IPS-20b (cell line): ENCODE results near the gene CDH4.

Experiments used
- H3K27ac ChIP-seq: one replicate; pipeline ENCODE4 v1.5.1; 2013; ENCODE audit warnings: low read length
- H3K27me3 ChIP-seq: 2 replicates; pipeline ENCODE4 v1.6.1; 2013; ENCODE audit warnings: mild to moderate bottlenecking, low read length, inconsistent platforms; ENCODE audit not compliant: insufficient read depth
- H3K36me3 ChIP-seq: 2 replicates; pipeline ENCODE4 v1.6.1; 2013; ENCODE audit warnings: low read depth, mild to moderate bottlenecking, inconsistent platforms, low read length, moderate library complexity; ENCODE audit not compliant: insufficient read depth
- H3K4me1 ChIP-seq: 2 replicates; pipeline ENCODE4 v1.6.1; 2013; ENCODE audit warnings: mild to moderate bottlenecking, control low read depth, inconsistent platforms, low read length, moderate library complexity; ENCODE audit not compliant: insufficient read depth
- H3K4me3 ChIP-seq: 2 replicates; pipeline ENCODE4 v1.5.1; 2013; ENCODE audit warnings: mild to moderate bottlenecking, low read length, inconsistent platforms
- H3K9ac ChIP-seq: 2 replicates; pipeline ENCODE4 v1.6.1; 2013; ENCODE audit warnings: low read depth, mild to moderate bottlenecking, inconsistent platforms, low read length, moderate library complexity
- H3K9me3 ChIP-seq: 2 replicates; pipeline ENCODE4 v1.6.1; 2013; ENCODE audit warnings: mild to moderate bottlenecking, low read depth, low read length, inconsistent platforms; ENCODE audit not compliant: insufficient read depth

The CDH4 gene

DNA sequence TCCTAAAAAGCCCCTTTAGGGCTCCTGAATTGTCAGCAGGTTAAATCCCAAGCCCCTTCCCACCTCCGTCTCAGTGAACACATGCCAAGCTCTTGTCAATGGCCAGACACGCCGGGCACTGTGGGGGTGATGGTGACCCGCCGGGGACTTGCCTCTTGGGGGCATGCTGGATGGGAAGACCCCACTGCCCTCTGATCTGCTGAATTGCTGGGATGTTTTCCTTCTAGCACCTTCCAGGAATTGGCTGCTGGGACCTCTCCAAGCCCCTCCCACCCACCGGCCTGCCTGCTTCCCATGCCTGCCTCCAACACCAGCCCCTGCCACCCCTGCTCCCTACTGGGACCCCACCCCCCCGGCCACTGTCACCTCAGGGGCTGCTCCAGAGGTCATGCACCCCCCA, 345.9 kb downstream of the CDH4 start:
- H3K9me3 ChIP-seq = peaks cover 9% of the 10 kb centered on the region
- no peaks in the 10 kb centered on the region for H3K27me3 ChIP-seq
- H3K4me1 ChIP-seq = no peaks in the 10 kb centered on the region
- no peak overlapping the region for H3K9ac ChIP-seq
- no peak overlapping the region for H3K4me3 ChIP-seq
- H3K36me3 ChIP-seq = no peaks in the 10 kb centered on the region
- no peak overlapping the region for H3K27ac ChIP-seq

DNA sequence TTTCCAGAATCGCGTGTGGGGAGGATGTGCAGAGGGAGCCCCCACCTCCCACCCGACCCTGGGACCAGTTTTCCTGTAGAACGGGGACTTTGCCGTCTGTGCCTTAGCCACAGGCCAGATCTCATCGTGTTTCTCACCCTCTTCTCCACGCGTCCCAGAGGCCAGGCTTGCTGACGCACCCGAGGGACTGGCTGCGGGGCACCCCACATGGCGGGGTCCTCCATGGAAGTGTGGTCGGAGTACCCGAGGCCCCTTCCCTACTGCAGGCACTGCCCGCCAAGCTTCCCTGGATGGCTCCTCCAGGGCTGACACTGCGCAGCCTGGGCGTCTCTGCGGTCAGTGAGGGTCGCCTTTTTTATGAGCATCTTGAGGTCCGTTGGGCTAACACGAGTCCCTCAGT, 346.5 kb downstream of the CDH4 start:
- peaks cover 9% of the 10 kb centered on the region for H3K9me3 ChIP-seq
- no peaks in the 10 kb centered on the region for H3K36me3 ChIP-seq
- H3K27ac ChIP-seq = no peak overlapping the region
- no peaks in the 10 kb centered on the region for H3K27me3 ChIP-seq
- H3K9ac ChIP-seq = no peak overlapping the region
- no peak overlapping the region for H3K4me3 ChIP-seq
- no peaks in the 10 kb centered on the region for H3K4me1 ChIP-seq

DNA sequence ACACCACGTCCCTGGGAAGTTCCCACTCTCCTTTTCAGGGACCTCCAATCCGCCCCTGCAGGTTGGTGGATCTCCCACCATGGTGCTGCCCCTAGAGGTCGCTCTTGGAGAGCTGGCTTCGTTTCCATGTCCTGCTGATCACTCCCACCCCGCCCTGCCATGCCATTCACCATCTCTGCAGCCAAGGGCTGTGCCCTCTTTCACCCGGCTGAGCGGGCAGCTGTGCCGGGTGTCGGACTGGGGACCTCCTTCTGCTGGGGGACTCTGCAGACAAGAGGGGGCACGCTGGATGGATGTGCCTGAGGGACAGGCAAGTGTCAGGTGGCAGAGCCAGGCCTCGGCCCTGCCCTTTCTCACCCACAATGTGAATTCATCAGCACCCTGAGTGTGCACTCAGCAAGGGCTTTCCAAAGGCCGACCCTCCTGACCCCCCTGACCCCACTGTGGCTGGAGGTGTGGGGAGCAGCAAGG, 347.0 kb downstream of the CDH4 start:
- Histone ChIP-seq H3K4me3 (no peak overlapping the region), H3K27me3 (no peaks in the 10 kb centered on the region)

DNA sequence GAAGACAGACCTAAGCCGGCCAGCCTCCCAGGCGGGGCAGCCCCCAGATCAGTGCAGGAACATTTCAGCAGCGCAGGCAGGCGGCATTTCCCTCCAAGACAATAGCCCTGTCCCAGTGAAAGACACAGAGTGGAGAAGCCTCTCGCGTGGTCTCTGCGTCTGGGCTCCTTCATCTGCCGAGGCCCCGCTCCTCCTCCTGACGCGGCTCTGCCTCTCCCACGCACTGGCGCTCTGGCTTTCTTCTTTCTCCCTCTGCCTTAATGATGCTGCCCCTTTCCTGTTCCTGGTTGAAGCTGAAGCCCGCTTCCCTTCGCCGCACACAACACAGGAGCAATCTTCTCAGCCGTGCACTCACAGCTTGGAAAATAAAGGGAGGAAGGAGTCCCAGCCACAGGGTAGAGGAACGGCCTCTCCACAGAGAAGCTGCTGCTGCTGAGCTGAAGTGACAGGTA, 347.5 kb downstream of the CDH4 start:
- Histone ChIP-seq H3K27me3 (no peaks in the 10 kb centered on the region), H3K4me3 (no peak overlapping the region), H3K36me3 (no peaks in the 10 kb centered on the region), H3K9ac (no peak overlapping the region), H3K4me1 (no peaks in the 10 kb centered on the region), H3K9me3 (peaks cover 9% of the 10 kb centered on the region), H3K27ac (no peak overlapping the region)

More for the DNA sequence above, 347.0 kb downstream of the CDH4 start:
- Histone ChIP-seq H3K27ac (no peak overlapping the region), H3K9ac (no peak overlapping the region), H3K36me3 (no peaks in the 10 kb centered on the region), H3K4me1 (no peaks in the 10 kb centered on the region), H3K9me3 (peaks cover 9% of the 10 kb centered on the region)

DNA sequence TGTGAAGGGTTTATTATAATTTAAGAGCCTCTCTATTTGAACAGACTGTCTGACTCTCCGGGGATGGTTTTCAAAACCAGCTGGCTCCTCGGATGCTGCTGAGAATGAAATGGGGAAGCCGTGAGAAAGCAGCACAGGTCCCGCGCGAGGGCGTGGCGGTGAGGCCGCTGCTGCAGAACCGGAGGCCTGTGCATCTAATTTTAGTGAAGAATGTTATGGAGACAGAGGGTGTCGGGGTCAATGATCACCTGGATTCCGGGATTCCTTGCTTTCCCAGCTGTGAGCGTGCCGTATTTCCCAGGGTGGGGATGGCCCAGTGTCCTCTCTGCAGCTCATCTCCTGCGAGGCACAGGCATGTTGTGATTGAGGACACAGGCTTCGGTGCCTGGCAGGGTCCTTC, 348.0 kb downstream of the CDH4 start:
- Histone ChIP-seq H3K27me3 (no peaks in the 10 kb centered on the region), H3K9me3 (peaks cover 9% of the 10 kb centered on the region)

DNA sequence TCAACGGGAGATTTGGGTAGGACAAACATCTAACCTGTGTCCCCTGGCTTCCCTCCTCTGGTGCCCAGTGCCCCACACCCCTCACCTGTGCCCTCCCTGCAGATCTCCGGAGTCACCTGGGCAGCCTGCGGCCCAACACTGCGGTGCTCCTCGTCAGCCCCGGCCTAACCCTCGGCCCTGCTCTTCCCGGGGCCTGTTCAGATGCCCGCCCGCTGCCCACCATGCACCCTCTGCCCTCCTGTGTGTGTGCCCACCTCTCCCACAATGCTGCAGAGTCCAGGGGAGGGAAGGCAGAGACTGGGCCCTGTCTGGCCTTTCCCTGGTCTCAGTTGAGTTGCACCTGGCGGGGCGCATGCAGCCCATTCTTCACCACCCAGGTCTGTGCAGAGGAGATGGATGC, 349.3 kb downstream of the CDH4 start:
- Histone ChIP-seq H3K27ac (no peak overlapping the region), H3K27me3 (peaks cover 10% of the 10 kb centered on the region; the same call in 1 of the 2 replicates), H3K9me3 (peaks cover 7% of the 10 kb centered on the region), H3K36me3 (no peaks in the 10 kb centered on the region), H3K9ac (no peak overlapping the region), H3K4me3 (no peak overlapping the region), H3K4me1 (no peaks in the 10 kb centered on the region)

More for the DNA sequence above, 348.0 kb downstream of the CDH4 start:
- H3K4me1 ChIP-seq = no peaks in the 10 kb centered on the region
- no peaks in the 10 kb centered on the region for H3K36me3 ChIP-seq
- H3K9ac ChIP-seq = no peak overlapping the region
- H3K4me3 ChIP-seq = no peak overlapping the region
- no peak overlapping the region for H3K27ac ChIP-seq

DNA sequence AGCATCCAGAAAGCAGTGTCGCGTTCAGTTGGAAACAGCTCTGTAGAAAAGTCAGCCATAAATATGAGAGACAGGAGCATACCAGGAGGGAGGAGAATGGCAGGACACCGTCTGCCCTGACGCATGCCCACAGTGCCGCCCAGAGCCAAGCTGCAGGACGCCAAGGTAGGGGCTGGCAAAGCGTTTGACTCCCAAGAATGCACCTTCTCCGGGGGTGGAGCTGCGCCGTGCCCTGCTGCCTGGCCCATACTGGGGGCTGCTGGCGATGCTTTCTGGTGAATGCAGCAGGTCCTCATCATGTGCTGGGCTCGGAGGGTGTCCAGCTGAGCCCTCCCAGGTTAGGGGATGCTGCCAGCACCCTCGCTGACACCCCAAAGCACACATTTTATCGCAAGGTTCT, 349.8 kb downstream of the CDH4 start:
- no peaks in the 10 kb centered on the region for H3K4me1 ChIP-seq
- H3K27me3 ChIP-seq = peaks cover 15% of the 10 kb centered on the region; the same call in 1 of the 2 replicates
- H3K9ac ChIP-seq = no peak overlapping the region
- no peaks in the 10 kb centered on the region for H3K36me3 ChIP-seq
- H3K4me3 ChIP-seq = no peak overlapping the region
- H3K9me3 ChIP-seq = peaks cover 2% of the 10 kb centered on the region; the same call in 1 of the 2 replicates
- no peak overlapping the region for H3K27ac ChIP-seq

DNA sequence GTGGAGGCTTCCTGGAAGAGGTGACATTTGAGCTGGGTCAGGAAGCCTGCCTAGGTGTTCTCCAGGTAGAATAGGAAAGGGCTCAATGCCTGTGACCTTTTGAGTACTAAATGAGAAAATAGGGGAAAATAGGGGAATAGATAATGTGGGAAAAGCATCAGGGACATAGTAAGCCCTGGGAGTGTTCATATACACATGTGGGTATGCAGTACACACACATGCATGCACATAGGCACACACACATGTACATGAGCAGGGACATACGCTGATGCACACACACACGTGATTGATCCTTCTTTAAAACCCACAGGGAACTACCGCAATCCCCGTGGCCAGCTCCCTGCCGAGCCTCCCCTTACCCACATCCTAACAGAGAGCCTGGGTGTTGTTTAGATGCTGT, 351.7 kb downstream of the CDH4 start:
- Histone ChIP-seq H3K4me1 (no peaks in the 10 kb centered on the region), H3K27me3 (peaks cover 32% of the 10 kb centered on the region), H3K4me3 (no peak overlapping the region), H3K9ac (no peak overlapping the region), H3K36me3 (no peaks in the 10 kb centered on the region), H3K27ac (no peak overlapping the region), H3K9me3 (no peaks in the 10 kb centered on the region)

DNA sequence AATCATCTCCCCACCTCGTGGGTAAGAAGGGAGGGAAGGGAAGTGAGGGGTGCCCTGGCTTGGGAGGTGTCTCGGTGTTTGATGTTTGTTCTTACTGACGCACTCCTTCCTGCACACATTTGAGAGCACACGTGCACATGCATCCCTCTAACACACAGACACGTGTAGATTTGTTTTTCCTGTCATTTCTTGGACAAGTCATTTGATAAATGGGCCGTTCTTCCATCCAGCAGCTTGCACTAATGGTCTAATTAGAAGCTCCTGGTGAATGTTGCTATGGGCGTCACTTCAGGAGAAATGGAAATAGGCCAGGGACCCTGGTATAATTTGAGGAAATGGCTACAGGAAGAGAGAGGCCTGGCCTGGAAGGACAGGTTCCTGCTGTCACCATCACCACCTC, 352.5 kb downstream of the CDH4 start:
- Histone ChIP-seq H3K4me3 (no peak overlapping the region), H3K9me3 (no peaks in the 10 kb centered on the region), H3K27me3 (peaks cover 40% of the 10 kb centered on the region), H3K27ac (no peak overlapping the region), H3K9ac (no peak overlapping the region), H3K4me1 (no peaks in the 10 kb centered on the region), H3K36me3 (no peaks in the 10 kb centered on the region)

DNA sequence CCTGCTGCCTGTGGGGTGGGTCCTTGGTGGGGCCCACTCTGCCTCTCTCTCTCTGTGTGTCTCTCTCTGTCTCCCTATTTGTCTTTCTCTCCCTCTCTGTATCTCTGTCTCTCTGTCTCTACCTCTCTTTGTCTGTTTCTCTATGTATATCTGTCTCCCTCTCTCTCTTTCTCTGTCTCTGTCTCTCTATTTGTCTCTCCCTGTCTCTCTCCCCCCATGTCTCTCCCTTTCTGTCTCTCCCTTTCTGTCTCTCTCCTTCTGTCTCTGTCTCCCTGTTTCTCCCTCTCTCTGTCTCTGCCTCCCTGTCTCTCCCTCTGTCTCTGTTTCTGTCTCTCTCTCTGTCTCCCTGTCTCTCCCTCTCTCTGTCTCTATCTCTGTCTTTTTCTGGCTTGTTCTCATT, 353.2 kb downstream of the CDH4 start:
- Histone ChIP-seq H3K36me3 (no peaks in the 10 kb centered on the region), H3K4me1 (no peaks in the 10 kb centered on the region), H3K4me3 (no peak overlapping the region), H3K9ac (no peak overlapping the region), H3K27ac (no peak overlapping the region), H3K27me3 (peaks cover 40% of the 10 kb centered on the region), H3K9me3 (no peaks in the 10 kb centered on the region)

DNA sequence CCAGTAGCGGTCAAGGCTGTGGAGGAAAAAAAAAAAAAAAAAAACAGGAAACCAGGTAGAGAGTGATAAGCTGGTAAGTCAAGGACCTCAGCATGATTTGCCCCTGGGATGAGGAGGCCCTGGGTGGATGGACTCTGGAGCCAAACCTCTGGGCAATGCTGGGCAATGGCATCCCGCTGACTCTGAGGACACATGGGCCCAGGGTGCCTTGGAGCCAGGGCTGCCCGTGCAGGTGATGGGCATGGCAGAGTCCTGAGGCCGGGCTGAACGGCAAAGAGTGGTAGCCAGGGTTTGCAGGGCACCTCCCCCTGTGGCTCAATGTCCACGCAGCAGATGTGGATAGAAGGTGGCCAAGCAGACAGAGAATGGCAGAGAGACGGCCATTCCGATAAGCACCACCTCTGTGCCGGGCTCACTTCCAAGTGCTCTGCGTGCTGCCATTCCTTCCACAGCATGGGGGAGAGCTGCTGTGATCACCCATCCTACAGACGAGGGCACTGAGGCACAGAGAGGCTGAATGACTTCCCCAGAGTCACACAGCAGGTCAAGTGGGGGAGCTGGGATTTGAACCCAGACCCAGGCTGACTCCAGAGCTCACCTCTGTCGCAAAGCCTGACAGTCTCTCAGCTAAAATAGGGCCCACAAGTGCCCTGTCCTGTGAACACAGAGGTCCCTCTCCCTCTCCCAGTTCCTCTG, 353.9 kb downstream of the CDH4 start:
- H3K4me1 ChIP-seq = no peaks in the 10 kb centered on the region
- H3K27me3 ChIP-seq = peaks cover 40% of the 10 kb centered on the region
- no peak overlapping the region for H3K9ac ChIP-seq
- H3K9me3 ChIP-seq = no peaks in the 10 kb centered on the region
- H3K27ac ChIP-seq = no peak overlapping the region
- H3K36me3 ChIP-seq = no peaks in the 10 kb centered on the region
- no peak overlapping the region for H3K4me3 ChIP-seq

DNA sequence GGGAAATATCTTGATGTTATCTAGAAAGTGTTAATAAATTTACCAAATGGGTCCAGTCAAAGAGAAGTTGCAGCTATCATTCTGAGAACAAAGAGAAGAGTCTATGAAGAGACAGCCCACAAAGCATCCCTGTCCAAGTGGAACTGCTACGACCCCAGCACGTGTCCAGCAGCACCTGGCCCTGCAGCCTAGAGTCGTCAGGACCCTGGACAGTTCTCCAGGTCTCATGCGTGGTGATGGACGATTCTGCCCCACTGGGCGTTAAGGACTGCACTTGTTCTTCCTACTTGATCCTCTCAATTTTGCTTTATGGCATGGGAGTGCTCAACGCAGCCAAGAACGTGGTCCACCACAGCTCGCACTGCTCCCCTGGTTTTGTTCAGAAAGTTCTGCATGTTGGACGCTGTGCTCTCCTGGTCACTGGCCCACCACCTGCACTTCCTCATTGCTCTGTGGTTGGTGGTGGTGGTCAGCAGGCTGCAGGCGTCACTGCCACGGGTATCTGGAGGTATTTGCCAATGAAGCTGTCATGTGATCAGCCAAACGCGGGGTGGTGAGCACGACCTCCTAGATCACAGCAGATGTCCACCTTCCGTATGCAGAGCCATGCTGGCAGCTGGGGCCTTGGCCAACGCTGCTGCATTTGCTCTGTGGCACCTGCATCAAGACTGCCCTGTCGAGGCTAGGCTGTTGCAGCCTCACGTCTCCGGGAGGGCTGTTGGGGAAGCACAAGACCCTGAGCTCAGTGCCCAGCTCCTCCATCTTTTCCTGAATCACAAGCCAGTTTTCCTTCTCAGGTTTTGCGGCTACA, 356.4 kb downstream of the CDH4 start:
- no peaks in the 10 kb centered on the region for H3K36me3 ChIP-seq
- no peak overlapping the region for H3K9ac ChIP-seq
- H3K27ac ChIP-seq = no peak overlapping the region
- no peaks in the 10 kb centered on the region for H3K4me1 ChIP-seq
- H3K9me3 ChIP-seq = peaks cover 14% of the 10 kb centered on the region; the same call in 1 of the 2 replicates
- peaks cover 50% of the 10 kb centered on the region for H3K27me3 ChIP-seq
- no peak overlapping the region for H3K4me3 ChIP-seq
